PFSK-1 (cell line): Measurements from ENCODE around the gene SSNA1.

Experiments used
- POLR2AphosphoS5 ChIP-seq: IDR thresholded peaks from 2 replicates; pipeline ENCODE4 v1.6.1; 2012; ENCODE audit warnings: low read depth, mild to moderate bottlenecking, control low read depth, low read length, moderate library complexity
- TAF1 ChIP-seq: IDR thresholded peaks from 2 replicates; pipeline ENCODE4 v1.6.1; 2012; ENCODE audit warnings: low read length, control low read depth, borderline replicate concordance; ENCODE audit not compliant: insufficient read depth

DNA sequence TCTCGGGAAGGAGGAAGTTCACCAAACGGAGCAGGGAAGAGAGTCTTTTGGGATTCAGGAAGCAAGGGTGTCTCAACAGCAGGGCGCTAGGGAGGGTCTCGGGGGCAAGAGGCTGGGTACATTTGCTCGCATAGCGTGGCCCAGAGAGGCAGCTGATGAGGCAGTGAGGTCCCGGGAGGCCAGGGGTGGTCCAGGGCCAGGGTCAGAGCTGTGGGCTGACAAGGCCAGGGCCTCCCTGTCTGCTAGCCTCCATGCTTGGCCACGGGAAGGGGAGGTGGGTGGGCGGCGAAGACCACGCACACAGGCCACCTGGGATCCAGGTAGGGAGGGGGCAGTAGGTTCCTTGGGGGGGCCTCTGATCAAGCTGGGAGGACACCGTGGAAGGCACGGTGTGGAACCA lies 23.1 kb downstream of the SSNA1 start:
- TF ChIP-seq POLR2AphosphoS5 (no peak), TAF1 (no peak)
